GM19023 (cell line): ENCODE measurements around the gene TOM1.
A peak's percentile ranks its signal among the peaks of the same experiment; 100 is the strongest.

Experiments used
- ATAC-seq: cut with Tn5 transposase; IDR thresholded peaks from one replicate; pipeline ENCODE4 v1.9.1; 2021; ENCODE audit warnings: mild to moderate bottlenecking, moderate library complexity; ENCODE audit not compliant: unreplicated experiment

TOM1 gene

GRCh38 chr22:35299673-35300499, at the start of gene TOM1:
TSS of gene TOM1 (plus strand) at chr22:35299894. CDS start at chr22:35299929, 35 bp downstream.
- peak; percentile 96 for ATAC-seq

- no peak for ATAC-seq
Measured at GRCh38 chr22:35250156-35250555, 49.5 kb upstream of the TOM1 start.

GRCh38 chr22:35253946-35254345, 45.7 kb upstream of the TOM1 start:
- no peak for ATAC-seq

GRCh38 chr22:35257002-35257320, 42.7 kb upstream of the TOM1 start:
- no peak for ATAC-seq

- ATAC-seq, result peak; percentile 88
Measured at GRCh38 chr22:35257321-35258190, 42.1 kb upstream of the TOM1 start, which contains the start of gene HMGXB4. TSS of gene HMGXB4 (plus strand) at chr22:35257493. CDS start at chr22:35262391, 4,898 bp downstream.

- no peak for ATAC-seq
Measured at GRCh38 chr22:35258191-35258988, 41.3 kb upstream of the TOM1 start.

- ATAC-seq, result no peak
Measured at GRCh38 chr22:35264986-35265385, 34.7 kb upstream of the TOM1 start.

GRCh38 chr22:35266277-35266676, 33.4 kb upstream of the TOM1 start:
- no peak for ATAC-seq

GRCh38 chr22:35269630-35270029, 30.1 kb upstream of the TOM1 start:
- no peak for ATAC-seq

GRCh38 chr22:35274154-35274871, 25.4 kb upstream of the TOM1 start:
- ATAC-seq, result no peak

- no peak for ATAC-seq
Measured at GRCh38 chr22:35275580-35275979, 24.1 kb upstream of the TOM1 start.

- no peak for ATAC-seq
Measured at GRCh38 chr22:35276019-35276418, 23.7 kb upstream of the TOM1 start.

- ATAC-seq, result no peak
Measured at GRCh38 chr22:35288116-35288515, 11.6 kb upstream of the TOM1 start.

- ATAC-seq, result no peak
Measured at GRCh38 chr22:35292786-35293185, 6.9 kb upstream of the TOM1 start.

- ATAC-seq, result no peak
Measured at GRCh38 chr22:35296051-35296450, 3.6 kb upstream of the TOM1 start.

GRCh38 chr22:35299217-35299672, 449 bp upstream of the TOM1 start:
- peak; percentile 15 for ATAC-seq

GRCh38 chr22:35301372-35301874, 1.7 kb downstream of the TOM1 start:
- ATAC-seq, result no peak

- no peak for ATAC-seq
Measured at GRCh38 chr22:35303029-35303624, 3.4 kb downstream of the TOM1 start.

- no peak for ATAC-seq
Measured at GRCh38 chr22:35305525-35306070, 5.9 kb downstream of the TOM1 start.
